HG03342 (cell line): ENCODE measurements around the gene MAOA.
A peak's percentile ranks its signal among the peaks of the same experiment; 100 is the strongest.
"Not testable (repeated sequence)": the region's sequence is repeated elsewhere in the genome, so short reads cannot be mapped to it uniquely, and the experiment has no call there.

Experiments
- ATAC-seq: cut with Tn5 transposase; IDR thresholded peaks from one replicate; pipeline ENCODE4 v1.9.1; 2021; ENCODE audit warnings: mild to moderate bottlenecking, moderate library complexity; ENCODE audit not compliant: unreplicated experiment

MAOA gene

GRCh38 chrX:43656005-43656494 lies at the start of gene MAOA:
Gene MAOA, plus strand, starts transcription at chrX:43656299. Its CDS starts 43 bp downstream, at chrX:43656342.
- no peak for ATAC-seq

GRCh38 chrX:43612400-43612799 lies 43.7 kb upstream of the MAOA start:
- ATAC-seq, result no peak

- no peak for ATAC-seq
Observed at GRCh38 chrX:43615660-43616059, 40.4 kb upstream of the MAOA start.

- ATAC-seq, result no peak
Observed at GRCh38 chrX:43618366-43619205, 37.5 kb upstream of the MAOA start.

GRCh38 chrX:43619861-43620260 lies 36.2 kb upstream of the MAOA start:
- ATAC-seq, result not testable (repeated sequence)

GRCh38 chrX:43627147-43627546 lies 29.0 kb upstream of the MAOA start:
- no peak for ATAC-seq

GRCh38 chrX:43627669-43628068 lies 28.4 kb upstream of the MAOA start:
- no peak for ATAC-seq

- ATAC-seq, result no peak
Observed at GRCh38 chrX:43629229-43629628, 26.9 kb upstream of the MAOA start.

GRCh38 chrX:43631841-43632240 lies 24.3 kb upstream of the MAOA start:
- no peak for ATAC-seq

- ATAC-seq, result no peak
Observed at GRCh38 chrX:43633081-43633480, 23.0 kb upstream of the MAOA start.

GRCh38 chrX:43633757-43634156 lies 22.3 kb upstream of the MAOA start:
- no peak for ATAC-seq

GRCh38 chrX:43640482-43640881 lies 15.6 kb upstream of the MAOA start:
- no peak for ATAC-seq

- no peak for ATAC-seq
Observed at GRCh38 chrX:43641691-43642090, 14.4 kb upstream of the MAOA start.

GRCh38 chrX:43643201-43643600 lies 12.9 kb upstream of the MAOA start:
- no peak for ATAC-seq

GRCh38 chrX:43643662-43644061 lies 12.4 kb upstream of the MAOA start:
- ATAC-seq, result no peak

- no peak for ATAC-seq
Observed at GRCh38 chrX:43644124-43644701, 11.9 kb upstream of the MAOA start.

GRCh38 chrX:43646800-43647199 lies 9.3 kb upstream of the MAOA start:
- no peak for ATAC-seq

- ATAC-seq, result peak; percentile 96
Observed at GRCh38 chrX:43654431-43655150, 1.5 kb upstream of the MAOA start.

GRCh38 chrX:43655151-43656004 lies 721 bp upstream of the MAOA start:
- ATAC-seq, result no peak

GRCh38 chrX:43657671-43658070 lies 1.6 kb downstream of the MAOA start:
- no peak for ATAC-seq
